LNCAP (cell line): Measurements from ENCODE around the gene CXCR6.

Experiments used
- TF ChIP-seq, protein P1 (sequence below): fragments of 450-650 bp; IDR thresholded peaks from 2 replicates; pipeline ENCODE4 v1.5.1; 2017; ENCODE audit warnings: mild to moderate bottlenecking

The CXCR6 gene

DNA sequence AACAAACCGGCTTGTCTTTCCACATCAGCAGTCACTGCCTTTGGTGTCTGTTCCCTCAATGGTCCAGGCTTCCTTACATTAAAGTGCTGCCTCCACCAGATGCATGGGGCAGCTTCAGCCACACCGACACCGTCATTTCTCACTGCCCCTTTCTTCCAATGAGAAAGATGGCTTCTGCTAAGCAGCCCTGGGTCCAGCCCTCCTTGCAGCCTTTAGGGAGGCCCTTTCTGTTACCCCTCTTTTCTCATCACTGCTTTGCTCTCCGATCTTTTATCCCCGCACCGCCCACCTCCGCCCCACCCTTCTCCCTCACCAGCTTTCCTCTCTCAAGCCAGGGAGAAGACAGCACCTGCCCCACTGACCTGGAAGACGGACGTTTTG, 28.2 kb upstream of the CXCR6 start:
- TF ChIP-seq, protein P1, sequence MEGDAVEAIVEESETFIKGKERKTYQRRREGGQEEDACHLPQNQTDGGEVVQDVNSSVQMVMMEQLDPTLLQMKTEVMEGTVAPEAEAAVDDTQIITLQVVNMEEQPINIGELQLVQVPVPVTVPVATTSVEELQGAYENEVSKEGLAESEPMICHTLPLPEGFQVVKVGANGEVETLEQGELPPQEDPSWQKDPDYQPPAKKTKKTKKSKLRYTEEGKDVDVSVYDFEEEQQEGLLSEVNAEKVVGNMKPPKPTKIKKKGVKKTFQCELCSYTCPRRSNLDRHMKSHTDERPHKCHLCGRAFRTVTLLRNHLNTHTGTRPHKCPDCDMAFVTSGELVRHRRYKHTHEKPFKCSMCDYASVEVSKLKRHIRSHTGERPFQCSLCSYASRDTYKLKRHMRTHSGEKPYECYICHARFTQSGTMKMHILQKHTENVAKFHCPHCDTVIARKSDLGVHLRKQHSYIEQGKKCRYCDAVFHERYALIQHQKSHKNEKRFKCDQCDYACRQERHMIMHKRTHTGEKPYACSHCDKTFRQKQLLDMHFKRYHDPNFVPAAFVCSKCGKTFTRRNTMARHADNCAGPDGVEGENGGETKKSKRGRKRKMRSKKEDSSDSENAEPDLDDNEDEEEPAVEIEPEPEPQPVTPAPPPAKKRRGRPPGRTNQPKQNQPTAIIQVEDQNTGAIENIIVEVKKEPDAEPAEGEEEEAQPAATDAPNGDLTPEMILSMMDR, result no peak

DNA sequence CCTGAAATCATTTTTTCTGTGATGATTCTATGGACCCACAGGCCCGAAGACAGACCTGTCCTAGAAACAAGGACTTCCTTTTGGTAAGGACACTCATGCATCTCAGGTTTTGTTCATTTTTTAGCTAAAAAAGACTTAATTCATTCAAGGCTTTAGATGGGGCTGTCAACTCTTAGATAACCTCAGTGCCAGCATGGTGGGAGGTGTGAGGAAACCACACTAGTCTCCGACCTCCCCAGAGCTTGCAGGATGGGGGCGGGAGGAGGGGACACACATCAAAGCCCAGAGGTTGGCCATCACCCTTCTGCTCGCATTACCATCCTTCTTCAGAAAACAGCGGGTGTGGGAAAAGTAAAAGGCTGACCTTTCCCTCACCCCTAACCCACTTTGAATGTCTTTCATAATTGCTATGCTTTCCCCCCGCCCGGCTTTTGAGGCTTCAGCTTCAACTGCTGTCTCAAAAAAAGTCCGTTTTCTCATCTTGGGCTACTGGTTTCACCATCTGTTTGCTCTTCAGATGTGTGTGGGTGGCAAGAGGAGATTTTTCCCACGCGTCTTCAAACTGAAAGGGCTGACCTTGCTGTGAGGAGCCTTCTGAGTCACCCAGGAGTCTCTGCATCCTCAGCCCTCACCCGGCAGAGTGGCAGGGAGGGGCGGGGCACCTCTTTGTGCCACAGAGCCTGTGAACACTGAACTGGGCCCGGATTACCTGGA, 27.6 kb upstream of the CXCR6 start:
- TF ChIP-seq, protein P1, result no peak

DNA sequence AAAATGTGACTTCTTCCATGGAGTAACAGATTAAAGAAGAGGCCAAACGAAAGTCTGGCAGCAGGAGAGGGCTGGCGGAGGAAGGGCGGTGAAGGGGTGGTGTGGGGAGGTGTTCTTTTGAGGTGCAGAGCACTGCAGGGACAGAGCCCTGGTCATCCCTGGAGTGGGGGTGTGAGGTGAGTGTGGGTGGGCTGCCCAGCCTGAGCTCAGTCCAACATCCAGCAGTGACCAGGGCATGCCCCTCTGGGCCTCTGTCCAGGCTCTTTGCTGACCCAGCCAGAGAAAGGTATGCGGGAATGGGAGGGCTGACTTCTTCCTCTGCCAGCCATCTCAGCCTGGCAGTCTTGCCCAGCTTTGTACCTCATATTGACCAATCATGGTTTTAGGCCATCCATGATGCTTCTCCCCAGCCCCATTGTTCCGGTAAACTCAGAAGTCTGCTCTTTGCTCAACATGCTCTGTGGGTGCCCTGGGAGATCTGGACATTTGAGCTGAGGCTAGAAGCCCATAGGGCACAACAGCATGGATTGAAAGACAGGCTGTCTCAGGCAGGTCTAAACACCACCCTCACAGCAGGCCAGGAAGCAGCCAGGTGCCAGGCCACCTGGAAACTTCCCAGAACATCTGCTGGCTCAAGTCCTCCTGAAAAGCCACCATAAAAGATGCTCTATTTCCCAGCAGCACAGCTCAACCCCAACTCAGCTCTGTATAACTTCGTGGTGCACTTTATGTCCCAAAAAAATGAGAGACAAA, 25.9 kb upstream of the CXCR6 start:
- TF ChIP-seq, protein P1, result no peak

DNA sequence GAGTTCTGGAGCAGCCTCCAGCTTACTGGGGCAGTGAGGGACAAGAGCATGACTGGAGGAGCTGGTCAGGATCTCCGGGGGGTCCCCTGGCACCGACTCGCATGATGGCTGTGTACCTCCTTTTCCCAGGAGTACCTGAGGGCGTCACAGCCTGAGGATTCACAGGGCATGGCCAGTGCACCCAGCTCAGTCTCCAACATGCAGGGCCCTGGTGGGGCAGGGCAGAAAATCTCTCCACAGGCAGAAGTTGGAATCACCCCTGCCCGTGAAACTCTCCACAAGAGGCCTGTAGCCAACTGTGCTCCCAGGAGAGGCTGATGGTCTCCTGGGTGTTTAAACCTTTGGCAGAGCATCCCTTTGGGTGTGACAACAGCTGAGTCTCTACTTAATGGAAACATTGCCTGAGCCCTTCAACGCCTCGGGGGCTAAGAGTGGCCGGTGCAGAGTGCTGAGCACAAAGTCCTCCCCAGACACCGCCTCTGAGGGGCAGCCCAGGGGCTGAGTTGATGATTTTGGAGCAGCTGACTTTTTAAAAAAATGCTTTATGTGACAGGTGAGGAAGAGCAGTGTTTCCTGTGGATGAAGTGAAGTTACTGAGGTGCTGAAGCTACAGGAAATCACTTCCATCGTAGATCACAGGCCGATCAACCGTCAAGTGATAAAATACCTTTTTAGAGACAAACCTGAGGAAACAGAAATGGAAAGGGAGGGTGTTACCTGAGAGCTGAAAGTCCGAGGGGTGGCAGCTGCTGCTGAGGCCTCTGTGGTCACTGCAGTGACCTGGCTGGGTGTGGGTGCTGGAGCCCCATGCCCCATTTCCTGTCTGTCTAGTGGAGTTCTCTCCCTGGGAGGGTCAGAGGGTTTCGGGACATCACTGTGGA, 21.9 kb upstream of the CXCR6 start:
- TF ChIP-seq, protein P1, result no peak

DNA sequence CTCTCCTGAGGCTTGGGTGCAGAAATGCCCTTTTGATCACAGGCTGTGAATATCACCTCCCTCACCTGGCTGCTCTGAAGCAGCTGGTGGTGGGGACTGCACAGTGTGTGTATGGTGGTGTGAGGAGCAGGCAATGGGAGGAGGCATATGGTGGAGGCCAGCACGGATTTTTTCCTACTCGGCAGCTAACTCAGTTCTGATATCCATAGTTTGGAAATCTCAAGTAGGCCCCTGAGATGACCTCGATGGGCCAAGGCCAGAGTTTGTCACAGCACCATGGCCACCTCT, 21.3 kb upstream of the CXCR6 start:
- TF ChIP-seq, protein P1, result no peak

DNA sequence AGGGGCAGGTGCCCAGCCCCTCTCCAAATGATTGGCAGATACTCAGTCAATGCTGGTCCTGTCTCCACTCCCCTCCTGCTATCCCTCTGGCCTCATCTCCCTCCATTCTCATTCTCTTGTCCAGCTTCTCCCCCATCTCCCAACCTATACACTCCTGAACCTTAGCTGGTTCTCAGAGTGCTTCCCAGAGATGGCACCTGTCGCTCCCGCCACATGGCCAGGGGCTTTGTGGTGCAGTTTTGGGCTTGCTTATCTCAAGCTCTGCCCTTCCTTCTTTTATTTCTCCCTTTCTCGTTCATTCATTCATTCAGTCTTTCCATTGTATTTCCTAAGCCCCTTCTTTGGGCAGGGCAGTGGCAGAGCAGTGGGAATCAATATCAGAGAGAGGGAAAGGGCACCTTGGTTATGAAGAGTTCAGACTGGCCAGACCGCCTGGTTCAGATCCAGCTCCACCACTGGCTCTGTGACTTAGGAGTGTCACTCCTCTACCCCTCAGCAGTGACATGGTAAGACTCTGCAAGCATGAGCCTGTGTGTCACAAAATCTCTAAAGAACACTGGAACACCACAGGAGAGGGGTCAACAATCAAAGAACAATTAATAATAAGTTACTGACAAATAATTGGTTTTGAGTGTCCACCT, 20.2 kb upstream of the CXCR6 start:
- TF ChIP-seq, protein P1, result no peak

DNA sequence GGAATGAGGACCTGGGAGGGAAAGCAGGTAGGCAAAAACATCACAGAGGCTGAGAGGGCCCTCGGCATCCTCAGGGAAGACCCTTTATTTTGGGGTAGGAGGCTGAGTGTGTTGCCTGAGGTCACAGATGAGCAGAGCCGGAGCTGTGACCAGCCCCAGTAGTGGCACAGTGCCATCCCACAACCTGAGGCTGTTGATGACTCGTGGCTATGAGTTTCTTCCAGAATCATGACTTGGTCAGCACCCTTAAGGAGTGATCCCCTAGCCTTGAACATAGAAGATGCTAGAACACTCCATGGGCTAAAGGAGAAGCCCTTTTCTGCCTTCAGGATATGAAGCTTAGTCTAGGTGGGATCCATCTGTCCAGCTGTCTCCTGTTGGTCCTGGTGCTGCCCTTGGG, 19.5 kb upstream of the CXCR6 start:
- TF ChIP-seq, protein P1, result no peak
